NOMO-1 (cell line): ENCODE results near the gene BAD.

Experiments
- DNase-seq, 2 experiments: peaks; one replicate each; lab custom pipeline; 2025; ENCODE audit not compliant: unreplicated experiment in 2 of 2; lab: John Stamatoyannopoulos, UW

BAD gene

DNA sequence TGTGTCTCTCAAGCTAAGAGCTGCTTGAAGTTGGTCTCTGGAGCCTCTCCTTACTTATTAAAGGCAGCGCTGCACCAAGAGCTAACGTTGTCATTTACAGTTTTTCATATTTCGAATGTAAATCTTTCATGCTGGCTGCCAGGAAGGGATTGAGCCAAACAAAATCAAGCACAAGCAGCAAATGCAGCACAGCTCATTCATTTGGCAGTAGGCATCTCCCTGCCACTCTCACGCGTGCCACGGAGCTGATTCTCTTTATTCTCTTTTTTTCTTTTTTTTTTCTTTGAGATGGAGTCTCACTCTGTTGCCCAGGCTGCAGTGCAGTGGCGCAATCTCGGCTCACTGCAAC lies 51.5 kb downstream of the BAD start:
- DNase-seq = no peak

- DNase-seq = no peak
Observed at GRCh38 chr11:64232182-64232966, 52.1 kb downstream of the BAD start.

DNA sequence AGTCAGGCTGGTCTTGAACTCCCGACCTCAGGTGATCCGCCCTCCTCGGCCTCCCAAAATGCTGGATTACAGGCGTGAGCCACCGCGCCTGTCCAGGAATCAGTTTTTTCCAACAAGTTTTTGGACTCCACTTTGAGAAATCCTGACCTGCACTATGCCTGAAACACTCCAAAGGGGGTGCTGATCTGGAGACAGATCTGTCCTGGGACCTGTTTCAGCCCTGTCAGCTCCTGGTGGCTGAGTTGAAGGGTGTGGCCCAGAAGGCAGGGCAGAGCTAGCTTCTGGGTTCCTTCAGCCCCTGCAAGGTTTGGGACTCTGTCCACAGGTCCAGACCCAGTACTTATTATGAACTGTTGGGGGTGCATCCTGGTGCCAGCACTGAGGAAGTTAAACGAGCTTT lies 52.9 kb downstream of the BAD start:
- no peak for DNase-seq

- DNase-seq = peak; percentile 47 to 67
Observed at GRCh38 chr11:64230985-64231365, 53.5 kb downstream of the BAD start.

DNA sequence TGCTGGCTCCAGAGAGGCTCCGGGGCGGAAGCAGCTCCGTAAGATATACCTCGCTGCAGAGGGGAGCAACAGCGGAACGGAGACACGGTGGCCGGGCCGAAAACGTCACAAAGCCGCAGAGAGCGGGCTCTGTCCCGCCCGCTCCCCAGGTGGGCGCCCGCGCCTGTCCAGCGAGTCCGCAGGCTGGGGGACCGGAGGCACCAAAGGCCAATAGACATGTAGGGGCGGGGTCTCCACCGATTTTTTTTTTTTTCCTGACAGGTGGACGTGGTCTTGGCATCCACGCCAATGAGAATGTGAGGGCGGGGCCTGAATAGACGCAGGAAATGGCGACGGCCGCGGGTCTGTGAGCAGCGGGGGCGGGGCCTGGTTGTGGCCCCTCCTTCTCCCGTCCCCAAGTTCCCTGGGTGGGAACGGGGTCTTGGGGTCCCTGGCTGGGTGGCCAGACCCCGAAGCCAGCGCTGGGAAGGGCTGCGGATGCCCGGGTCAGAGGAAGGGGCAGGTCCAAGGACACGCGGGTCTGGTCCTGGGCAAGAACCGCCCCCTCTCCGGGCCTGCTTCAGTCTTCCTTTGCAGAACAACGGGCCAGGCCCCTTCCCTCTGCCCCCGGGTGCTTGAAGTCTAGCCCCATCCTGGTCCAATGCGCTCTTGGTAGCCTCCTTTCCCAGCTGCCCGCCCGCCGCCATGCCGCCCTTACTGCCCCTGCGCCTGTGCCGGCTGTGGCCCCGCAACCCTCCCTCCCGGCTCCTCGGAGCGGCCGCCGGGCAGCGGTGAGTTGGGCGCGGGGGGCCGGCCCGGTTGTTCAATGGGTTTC lies 54.1 kb downstream of the BAD start, which contains the start of gene DNAJC4:
DNAJC4 (plus strand) TSS at position 378 of the 814 bp plus-strand sequence; CDS start at position 685, 307 bp downstream.
- DNase-seq = peak; percentile 85 to 89

- no peak for DNase-seq
Observed at GRCh38 chr11:64229744-64230170, 54.7 kb downstream of the BAD start.

DNA sequence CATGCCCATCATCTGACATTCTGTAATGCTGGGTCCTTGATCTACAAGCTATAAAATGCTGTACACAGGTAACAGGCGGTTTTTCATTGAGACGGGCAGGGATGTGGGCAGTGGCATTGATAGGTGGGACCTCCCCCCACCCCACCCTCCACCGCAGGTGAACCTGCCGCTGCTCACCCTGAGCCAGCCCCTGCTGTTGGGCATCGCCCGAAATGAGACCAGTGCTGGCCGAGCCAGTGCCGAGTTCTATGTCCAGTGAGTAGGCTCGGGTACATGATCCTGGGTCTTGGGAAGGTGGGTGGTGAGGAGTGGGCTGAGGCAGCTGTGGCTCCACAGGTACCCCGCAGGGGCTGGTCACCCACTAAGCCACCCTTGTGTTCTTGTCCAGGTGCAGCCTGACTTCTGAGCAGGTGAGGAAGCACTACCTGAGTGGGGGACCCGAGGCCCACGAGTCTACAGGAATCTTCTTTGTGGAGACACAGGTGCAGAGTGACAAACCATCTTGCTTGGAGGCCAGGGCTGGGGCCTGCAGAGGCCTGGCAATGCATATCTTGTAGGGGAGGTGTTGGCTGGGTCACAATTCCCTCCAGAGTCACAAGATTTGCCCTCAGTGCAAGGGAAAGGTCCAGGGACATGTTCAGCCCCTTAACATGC lies 55.2 kb downstream of the BAD start:
- no peak for DNase-seq

DNA sequence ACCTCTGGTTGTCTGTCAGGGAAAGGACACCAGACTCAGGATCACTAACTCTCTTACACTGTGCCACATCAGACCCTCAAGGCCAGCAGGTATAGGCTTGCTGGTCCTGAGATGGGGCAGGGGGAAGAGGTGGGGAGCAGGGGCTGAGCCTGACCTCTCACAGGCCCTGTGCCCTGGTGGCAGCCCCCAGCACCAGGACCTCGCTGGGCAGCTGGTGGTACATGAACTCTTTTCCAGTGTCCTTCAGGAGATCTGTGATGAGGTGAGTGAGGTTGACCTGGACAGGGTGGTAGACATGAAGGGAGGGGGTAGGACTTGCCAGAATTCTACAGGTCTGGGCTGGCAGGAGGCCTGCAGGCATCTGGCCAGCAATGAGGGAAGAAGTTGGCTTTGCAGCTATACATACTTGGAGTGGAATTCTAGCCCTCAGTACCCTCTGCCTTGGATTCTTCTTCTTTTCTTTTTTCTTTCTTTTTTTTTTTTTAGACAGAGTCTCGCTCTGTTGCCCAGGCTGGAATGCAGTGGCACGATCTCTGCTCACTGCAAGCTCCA lies 57.0 kb downstream of the BAD start:
- no peak for DNase-seq

- peak; percentile 64 to 65 for DNase-seq
Observed at GRCh38 chr11:64226507-64227051, 57.9 kb downstream of the BAD start.

GRCh38 chr11:64225608-64226506 lies 58.6 kb downstream of the BAD start, which contains the start of the genes NUDT22 and TRPT1:
NUDT22 (plus strand) TSS chr11:64226274; CDS start chr11:64226653, 379 bp downstream.
TRPT1 (minus strand) TSS chr11:64226186; CDS start chr11:64225860, 326 bp downstream.
- DNase-seq = peak; percentile 84 to 90

- DNase-seq = no peak
Observed at GRCh38 chr11:64224891-64225607, 59.4 kb downstream of the BAD start.

GRCh38 chr11:64224151-64224890 lies 60.1 kb downstream of the BAD start:
- no peak for DNase-seq

DNA sequence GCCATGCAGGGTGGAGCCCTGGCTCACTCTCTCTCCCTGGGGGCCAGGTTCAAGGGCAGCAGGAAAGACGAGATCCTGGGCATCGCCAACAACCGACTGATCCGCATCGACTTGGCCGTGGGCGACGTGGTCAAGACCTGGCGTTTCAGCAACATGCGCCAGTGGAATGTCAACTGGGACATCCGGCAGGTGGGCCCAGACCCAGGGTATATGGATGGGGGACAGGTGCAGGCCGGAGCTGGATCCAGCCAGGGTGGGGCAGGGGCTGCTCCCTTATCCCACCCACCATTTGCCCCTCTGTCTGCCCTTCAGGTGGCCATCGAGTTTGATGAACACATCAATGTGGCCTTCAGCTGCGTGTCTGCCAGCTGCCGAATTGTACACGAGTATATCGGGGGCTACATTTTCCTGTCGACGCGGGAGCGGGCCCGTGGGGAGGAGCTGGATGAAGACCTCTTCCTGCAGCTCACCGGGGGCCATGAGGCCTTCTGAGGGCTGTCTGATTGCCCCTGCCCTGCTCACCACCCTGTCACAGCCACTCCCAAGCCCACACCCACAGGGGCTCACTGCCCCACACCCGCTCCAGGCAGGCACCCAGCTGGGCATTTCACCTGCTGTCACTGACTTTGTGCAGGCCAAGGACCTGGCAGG lies 61.3 kb downstream of the BAD start:
- no peak for DNase-seq

GRCh38 chr11:64222651-64223000 lies 61.8 kb downstream of the BAD start:
- DNase-seq = no peak

- DNase-seq = no peak
Observed at GRCh38 chr11:64220798-64221197, 63.7 kb downstream of the BAD start.

DNA sequence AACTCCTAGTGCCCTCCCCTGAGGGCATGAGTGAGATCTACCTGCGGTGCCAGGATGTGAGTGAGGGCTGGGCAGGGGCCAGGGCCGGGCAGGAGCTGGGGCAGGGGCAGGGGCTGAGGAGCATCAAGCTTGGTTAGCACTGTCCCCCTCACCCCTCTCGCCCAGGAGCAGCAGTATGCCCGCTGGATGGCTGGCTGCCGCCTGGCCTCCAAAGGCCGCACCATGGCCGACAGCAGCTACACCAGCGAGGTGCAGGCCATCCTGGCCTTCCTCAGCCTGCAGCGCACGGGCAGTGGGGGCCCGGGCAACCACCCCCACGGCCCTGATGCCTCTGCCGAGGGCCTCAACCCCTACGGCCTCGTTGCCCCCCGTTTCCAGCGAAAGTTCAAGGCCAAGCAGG lies 64.2 kb downstream of the BAD start:
- DNase-seq = no peak
